Astrocyte (in vitro differentiated cells and primary cell): Measurements from ENCODE around the gene ACER1.

Source experiments
- EZH2 ChIP-seq: IDR thresholded peaks from 2 replicates; pipeline ENCODE4 v1.6.1; 2012; ENCODE audit warnings: mild to moderate bottlenecking, low read length, inconsistent platforms; ENCODE audit not compliant: insufficient read depth
- TF ChIP-seq, protein P1 (sequence below): IDR thresholded peaks from 2 replicates; pipeline ENCODE4 v1.5.1; 2011; ENCODE audit warnings: low read depth, mild to moderate bottlenecking, inconsistent platforms, low read length, moderate library complexity; ENCODE audit not compliant: insufficient read depth

DNA sequence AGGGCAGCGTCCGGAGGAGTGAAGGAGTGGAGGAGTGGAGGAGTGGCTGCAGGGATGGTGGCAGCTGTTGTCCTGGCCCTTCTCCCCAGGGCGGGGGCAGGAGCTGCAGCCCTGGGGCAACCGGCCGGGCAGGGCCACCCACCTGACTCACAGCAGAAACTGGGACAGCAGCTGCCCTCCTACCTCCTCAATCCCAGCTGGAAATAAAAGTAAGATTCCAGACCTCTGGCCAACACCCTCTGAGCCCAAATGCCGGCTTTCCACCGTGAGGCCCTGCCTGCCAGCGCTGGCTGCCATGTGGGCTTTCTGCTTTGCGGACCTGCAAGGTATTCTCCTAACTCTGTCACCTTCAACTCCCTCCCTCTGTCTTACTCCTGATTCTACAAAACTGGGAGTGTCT lies 24.6 kb upstream of the ACER1 start:
- TF ChIP-seq, protein P1, sequence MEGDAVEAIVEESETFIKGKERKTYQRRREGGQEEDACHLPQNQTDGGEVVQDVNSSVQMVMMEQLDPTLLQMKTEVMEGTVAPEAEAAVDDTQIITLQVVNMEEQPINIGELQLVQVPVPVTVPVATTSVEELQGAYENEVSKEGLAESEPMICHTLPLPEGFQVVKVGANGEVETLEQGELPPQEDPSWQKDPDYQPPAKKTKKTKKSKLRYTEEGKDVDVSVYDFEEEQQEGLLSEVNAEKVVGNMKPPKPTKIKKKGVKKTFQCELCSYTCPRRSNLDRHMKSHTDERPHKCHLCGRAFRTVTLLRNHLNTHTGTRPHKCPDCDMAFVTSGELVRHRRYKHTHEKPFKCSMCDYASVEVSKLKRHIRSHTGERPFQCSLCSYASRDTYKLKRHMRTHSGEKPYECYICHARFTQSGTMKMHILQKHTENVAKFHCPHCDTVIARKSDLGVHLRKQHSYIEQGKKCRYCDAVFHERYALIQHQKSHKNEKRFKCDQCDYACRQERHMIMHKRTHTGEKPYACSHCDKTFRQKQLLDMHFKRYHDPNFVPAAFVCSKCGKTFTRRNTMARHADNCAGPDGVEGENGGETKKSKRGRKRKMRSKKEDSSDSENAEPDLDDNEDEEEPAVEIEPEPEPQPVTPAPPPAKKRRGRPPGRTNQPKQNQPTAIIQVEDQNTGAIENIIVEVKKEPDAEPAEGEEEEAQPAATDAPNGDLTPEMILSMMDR, result no peak
- TF ChIP-seq EZH2, result no peak
